Kidney capillary endothelial cell (primary cell): ENCODE results near the gene SLFN11.
"Not testable (repeated sequence)": the region's sequence is repeated elsewhere in the genome, so short reads cannot be mapped to it uniquely, and the experiment has no call there.

Experiments
- DNase-seq: peaks from one replicate; pipeline ENCODE4 v3.0.0-alpha.2; 2018; ENCODE audit warnings: low spot score

SLFN11 gene

GRCh38 chr17:35373534-35373983 lies at the start of gene SLFN11:
Gene SLFN11 (minus strand): TSS chr17:35373621. CDS start chr17:35363807, 9,814 bp downstream.
- peak; percentile 60 for DNase-seq

DNA sequence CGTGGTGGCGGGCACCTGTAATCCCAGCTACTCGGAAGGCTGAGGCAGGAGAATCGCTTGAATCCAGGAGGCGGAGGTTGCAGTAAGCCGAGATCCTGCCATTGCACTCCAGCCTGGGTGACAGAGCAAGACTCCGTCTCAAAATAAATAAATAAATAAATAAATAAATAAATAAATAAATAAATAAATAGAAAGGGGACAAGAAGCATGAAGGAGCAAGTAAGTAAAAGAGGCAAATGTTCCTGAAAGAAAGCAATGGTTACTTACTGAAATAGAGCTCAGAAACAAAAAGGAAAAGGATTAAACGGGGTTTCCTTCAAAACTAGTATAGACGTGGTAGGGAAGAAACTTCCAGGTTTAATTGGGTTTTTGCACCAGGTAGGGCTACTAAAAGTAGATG lies 47.6 kb upstream of the SLFN11 start:
- not testable (repeated sequence) for DNase-seq

DNA sequence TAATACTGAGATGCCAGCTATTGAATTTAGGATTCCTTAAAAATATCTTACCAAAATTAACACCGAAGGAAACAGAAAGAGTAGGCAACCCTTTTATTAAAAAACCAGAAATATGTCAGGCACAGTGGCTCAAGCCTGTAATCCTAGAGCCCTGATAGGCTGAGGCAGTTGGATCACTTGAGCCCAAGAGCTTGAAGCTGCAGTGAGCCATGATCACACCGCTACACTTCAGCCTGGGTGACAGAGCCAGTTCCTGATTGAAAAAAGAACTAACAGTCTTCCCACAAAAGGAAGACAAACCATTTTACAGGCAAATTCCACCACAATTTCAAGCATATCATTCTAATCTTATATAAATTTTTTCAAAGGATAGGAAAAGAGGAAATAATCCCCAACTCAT lies 43.2 kb upstream of the SLFN11 start:
- DNase-seq, result no peak

GRCh38 chr17:35414707-35415106 lies 41.3 kb upstream of the SLFN11 start:
- DNase-seq, result not testable (repeated sequence)

DNA sequence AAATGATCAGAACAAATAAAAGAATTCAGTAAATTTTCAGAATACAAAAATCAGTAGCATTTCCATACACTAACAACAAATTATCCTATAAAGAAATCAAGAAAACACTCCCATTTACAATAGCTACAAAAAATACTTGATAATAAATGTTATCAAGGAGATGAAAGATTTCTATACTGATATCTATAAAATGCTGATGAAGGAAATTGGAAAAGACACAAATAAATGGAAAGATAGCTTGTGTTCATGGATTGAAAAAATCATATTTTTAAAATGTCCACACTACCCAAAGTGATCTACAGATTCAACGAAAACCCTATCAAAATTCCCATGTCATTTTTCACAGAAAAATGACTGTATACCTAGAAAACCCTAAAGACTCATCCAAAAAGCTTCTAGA lies 40.8 kb upstream of the SLFN11 start:
- DNase-seq, result no peak

DNA sequence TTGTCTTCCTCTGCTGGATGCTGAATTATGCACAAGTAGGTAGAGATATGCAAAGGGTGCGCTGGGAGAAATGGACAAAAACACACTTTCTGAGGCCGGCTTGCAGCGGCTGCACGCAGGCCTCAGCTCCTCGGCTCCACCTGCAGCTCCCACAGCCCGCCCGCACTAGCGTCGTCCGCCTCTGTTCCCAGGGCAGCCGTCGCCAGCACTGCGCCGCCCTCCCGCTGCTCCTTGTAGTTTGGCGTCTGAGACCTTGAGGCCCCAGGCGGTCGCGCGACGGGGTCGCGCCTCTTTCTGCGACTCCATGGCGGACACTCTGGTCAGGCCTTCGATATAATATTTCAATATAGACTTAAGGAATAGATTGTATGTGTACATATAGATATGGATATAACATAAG lies 34.1 kb upstream of the SLFN11 start:
- DNase-seq, result no peak

GRCh38 chr17:35406568-35406967 lies 33.1 kb upstream of the SLFN11 start:
- DNase-seq, result no peak

GRCh38 chr17:35404360-35404759 lies 30.9 kb upstream of the SLFN11 start:
- no peak for DNase-seq

GRCh38 chr17:35393783-35394182 lies 20.4 kb upstream of the SLFN11 start:
- DNase-seq, result not testable (repeated sequence)

- DNase-seq, result no peak
These were observed 17.2 kb upstream of the SLFN11 start for GRCh38 chr17:35390663-35391062.

- DNase-seq, result no peak
These were observed 16.7 kb upstream of the SLFN11 start for GRCh38 chr17:35390156-35390555.

DNA sequence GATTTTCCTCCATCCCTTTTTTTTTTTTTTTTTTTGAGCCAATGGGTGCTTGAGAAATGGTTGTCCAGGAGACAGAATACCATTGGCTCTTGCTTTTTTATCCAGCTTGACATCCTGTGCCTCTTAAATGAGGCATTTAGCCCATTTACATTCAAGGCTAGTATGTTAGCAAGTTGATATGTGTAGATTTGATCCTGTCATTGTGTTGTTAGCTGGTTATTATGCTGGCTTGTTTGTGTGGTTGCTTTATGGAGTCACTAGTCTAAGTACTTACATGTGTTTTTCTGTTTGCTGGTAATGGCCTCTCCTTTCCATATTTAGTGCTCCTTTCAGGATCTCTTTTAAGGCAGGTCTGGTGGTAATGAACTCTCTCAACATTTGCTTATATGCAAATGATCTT lies 14.1 kb upstream of the SLFN11 start:
- DNase-seq, result no peak

GRCh38 chr17:35377706-35378105 lies 4.3 kb upstream of the SLFN11 start:
- DNase-seq, result no peak

- no peak for DNase-seq
These were observed 3.6 kb upstream of the SLFN11 start for GRCh38 chr17:35377068-35377467.

GRCh38 chr17:35376245-35376644 lies 2.8 kb upstream of the SLFN11 start:
- peak; percentile 25 for DNase-seq

GRCh38 chr17:35374766-35375344 lies 1.4 kb upstream of the SLFN11 start:
- no peak for DNase-seq

- DNase-seq, result peak; percentile 28
These were observed 754 bp upstream of the SLFN11 start for GRCh38 chr17:35373984-35374765.

- no peak for DNase-seq
These were observed 431 bp downstream of the SLFN11 start for GRCh38 chr17:35372846-35373533.

GRCh38 chr17:35371934-35372333 lies 1.5 kb downstream of the SLFN11 start:
- no peak for DNase-seq

- no peak for DNase-seq
These were observed 5.2 kb downstream of the SLFN11 start for GRCh38 chr17:35368081-35368830.

DNA sequence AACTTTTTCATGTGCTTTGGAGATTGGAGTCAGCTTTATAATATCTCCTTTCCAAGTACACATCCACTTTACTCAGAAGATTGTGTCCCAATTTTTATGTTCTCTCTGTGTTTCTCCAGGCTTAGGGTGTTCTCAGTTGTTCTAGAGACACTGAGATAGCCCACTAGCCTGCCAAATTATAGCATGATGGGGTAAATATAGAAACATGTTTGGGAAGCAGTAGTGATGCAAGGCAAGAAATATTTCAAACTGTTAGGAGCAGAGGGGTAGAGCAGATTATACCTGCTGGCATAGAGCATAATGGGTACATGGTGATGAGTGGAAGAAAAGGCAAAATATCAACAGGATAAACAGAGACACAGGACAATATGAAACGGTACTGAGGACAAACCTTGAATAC lies 12.4 kb downstream of the SLFN11 start:
- DNase-seq, result no peak

GRCh38 chr17:35359398-35359797 lies 14.0 kb downstream of the SLFN11 start:
- DNase-seq, result no peak
